ENCODE results near the gene SYNCRIP.
"Not testable (repeated sequence)": the region's sequence is repeated elsewhere in the genome, so short reads cannot be mapped to it uniquely, and the experiment has no call there.

The SYNCRIP gene

DNA sequence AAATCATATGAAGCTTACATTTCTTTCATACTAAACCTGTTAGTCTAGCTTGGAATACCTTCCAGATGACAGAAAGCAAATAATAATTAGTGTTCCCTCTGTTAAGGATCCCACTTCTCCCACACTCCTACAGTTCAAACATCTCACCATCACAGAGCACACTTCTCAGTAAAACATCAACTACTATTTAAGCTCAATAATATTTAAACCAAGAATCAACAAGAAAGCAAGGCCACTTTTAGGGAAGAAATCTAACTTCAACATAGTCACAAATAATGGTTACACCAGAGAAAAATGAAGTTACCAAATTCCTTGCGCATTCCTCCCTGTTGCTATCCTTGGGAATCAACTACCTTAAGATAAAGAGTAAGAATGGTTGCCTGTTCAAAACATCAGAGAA lies 50.7 kb downstream of the SYNCRIP start:
- H3K27ac ChIP-seq: no peak overlapping the region
- TF ChIP-seq ZFX (IDR thresholded peaks at IDR 0.05): no peak
- TF ChIP-seq, protein P1, sequence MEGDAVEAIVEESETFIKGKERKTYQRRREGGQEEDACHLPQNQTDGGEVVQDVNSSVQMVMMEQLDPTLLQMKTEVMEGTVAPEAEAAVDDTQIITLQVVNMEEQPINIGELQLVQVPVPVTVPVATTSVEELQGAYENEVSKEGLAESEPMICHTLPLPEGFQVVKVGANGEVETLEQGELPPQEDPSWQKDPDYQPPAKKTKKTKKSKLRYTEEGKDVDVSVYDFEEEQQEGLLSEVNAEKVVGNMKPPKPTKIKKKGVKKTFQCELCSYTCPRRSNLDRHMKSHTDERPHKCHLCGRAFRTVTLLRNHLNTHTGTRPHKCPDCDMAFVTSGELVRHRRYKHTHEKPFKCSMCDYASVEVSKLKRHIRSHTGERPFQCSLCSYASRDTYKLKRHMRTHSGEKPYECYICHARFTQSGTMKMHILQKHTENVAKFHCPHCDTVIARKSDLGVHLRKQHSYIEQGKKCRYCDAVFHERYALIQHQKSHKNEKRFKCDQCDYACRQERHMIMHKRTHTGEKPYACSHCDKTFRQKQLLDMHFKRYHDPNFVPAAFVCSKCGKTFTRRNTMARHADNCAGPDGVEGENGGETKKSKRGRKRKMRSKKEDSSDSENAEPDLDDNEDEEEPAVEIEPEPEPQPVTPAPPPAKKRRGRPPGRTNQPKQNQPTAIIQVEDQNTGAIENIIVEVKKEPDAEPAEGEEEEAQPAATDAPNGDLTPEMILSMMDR (conservative IDR thresholded peaks at IDR 0.05): no peak

DNA sequence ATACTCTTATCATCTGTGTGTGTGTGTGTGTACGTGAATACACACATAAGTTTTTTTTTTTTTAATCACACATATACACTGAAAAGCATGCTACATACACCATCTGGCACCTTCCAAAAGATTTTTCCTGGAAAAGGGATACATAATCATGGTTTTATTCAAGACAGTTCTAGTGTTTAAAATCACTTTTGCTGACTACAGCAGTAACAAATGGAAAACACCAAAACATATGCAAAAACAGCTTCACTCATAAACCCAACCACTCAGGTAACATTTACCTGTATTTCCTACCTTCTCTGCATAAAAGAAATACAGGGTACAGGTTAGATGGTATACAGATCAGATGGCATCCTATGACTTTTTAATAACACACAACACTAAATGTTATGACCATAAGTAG lies 51.5 kb downstream of the SYNCRIP start:
- H3K27ac ChIP-seq: no peak overlapping the region
- no peak for TF ChIP-seq ZFX (IDR thresholded peaks at IDR 0.05)
- TF ChIP-seq, protein P1 (conservative IDR thresholded peaks at IDR 0.05): no peak

- no peak overlapping the region for H3K27ac ChIP-seq
- TF ChIP-seq, protein P1 (conservative IDR thresholded peaks at IDR 0.05): no peak
- TF ChIP-seq ZFX (IDR thresholded peaks at IDR 0.05): no peak
These were observed 56.9 kb downstream of the SYNCRIP start for GRCh38 chr6:85585741-85586140.

DNA sequence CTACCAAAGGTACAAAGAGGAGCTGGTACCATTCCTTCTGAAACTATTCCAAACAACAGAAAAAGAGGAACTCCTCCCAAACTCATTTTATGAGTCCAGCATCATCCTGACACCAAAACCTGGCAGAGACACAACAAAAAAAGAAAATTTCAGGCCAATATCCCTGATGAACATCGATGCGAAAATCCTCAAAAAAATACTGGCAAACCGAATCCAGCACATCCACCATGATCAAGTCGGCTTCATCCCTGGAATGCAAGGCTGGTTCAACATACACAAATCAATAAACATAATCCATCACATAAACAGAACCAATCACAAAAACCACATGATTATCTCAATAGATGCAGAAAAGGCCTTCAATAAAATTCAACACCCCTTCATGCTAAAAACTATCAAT lies 59.9 kb downstream of the SYNCRIP start:
- not testable (repeated sequence) for H3K27ac ChIP-seq

DNA sequence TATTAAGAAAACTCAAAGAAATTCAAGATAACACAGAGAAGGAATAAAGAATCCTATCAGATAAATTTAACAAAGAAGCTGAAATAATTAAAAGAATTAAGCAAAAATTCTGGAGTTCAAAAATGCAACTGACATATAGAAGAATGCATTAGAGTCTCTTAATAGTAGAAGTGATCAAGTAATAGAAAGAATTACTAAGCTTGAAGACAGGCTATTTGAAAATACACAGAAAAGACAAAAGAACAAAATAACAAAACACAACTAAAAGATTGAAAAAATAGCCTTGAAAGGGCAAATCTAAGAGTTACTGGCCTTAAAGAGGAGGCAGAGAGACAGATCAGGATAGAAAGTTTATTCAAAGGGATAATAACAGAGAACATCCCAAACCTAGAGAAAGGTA lies 61.1 kb downstream of the SYNCRIP start:
- H3K27ac ChIP-seq: no peak overlapping the region
- TF ChIP-seq ZFX (IDR thresholded peaks at IDR 0.05): no peak
- TF ChIP-seq, protein P1 (conservative IDR thresholded peaks at IDR 0.05): no peak

- TF ChIP-seq, protein P1 (conservative IDR thresholded peaks at IDR 0.05): no peak
- TF ChIP-seq ZFX (IDR thresholded peaks at IDR 0.05): no peak
- peak overlapping the region; percentile 78 for H3K27ac ChIP-seq
These were observed 61.8 kb downstream of the SYNCRIP start for GRCh38 chr6:85580878-85581267.

DNA sequence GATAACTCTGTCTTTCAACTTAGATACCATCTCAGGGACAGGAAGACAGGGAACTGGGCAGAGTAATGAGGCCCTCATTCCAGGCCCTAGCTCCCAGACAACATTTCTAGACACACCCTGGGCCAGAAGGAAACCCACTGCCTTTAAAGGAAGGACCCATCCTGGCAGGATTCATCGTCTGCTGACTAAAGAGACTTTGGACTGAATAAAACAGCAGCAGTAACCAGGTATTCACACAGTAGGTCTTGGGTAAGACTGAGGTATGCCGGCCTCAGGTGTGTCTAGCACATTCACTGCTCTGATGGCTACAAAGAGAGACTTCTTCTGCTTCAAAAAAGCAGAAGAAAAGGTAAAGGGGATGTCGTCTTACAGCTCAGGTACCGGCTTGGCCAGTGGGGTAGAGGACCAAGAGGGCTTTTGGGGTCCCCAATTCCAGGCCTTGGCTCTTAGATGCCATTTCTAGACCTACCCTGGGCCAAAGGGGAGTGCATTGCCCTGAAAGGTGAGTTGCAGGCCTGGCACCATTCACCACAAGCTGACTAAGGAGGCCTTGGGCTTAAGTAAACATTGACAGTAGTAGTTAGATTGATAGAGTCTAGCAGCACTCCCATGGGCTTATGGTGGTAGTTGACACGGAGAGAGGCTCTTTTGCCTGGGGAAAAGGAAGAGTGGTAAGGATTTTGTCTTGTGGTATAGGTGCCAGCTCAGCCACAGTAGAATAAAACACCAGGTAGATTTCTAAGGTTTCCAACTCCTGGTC lies 62.4 kb downstream of the SYNCRIP start:
- TF ChIP-seq, protein P1 (conservative IDR thresholded peaks at IDR 0.05): no peak
- no peak for TF ChIP-seq ZFX (IDR thresholded peaks at IDR 0.05)
- peak overlapping the region; percentile 78 for H3K27ac ChIP-seq

DNA sequence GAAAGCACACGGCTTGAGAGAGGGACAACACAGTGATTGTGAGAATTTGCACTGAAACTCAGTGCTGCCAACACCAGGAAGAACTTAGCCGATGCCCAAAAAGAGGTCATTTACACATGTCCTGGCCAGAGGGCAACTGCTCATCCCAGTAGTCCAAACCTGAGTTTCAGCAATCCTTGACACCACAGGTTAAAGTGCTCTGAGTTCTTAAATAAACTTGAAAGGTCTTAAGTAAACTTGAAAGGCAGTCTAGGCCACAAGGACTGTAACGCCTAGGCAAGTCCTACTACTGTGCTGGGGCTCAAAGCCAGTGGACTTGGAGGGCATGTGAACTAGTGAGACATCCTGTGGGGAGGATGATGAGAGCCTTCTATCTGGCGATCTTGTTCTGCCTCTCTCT lies 63.1 kb downstream of the SYNCRIP start:
- H3K27ac ChIP-seq: peak overlapping the region; percentile 78
- TF ChIP-seq, protein P1 (conservative IDR thresholded peaks at IDR 0.05): peak; percentile 20
- TF ChIP-seq ZFX (IDR thresholded peaks at IDR 0.05): no peak

Data from C4-2B (cell line).